Loucy (cell line): ENCODE results near the gene CRTC1.
"Not testable (repeated sequence)": the region's sequence is repeated elsewhere in the genome, so short reads cannot be mapped to it uniquely, and the experiment has no call there.

Experiments
- H2AFZ ChIP-seq: fragments of 200-600 bp; sonication (generic); 2 replicates; pipeline ENCODE4 v1.6.0; 2016; ENCODE audit warnings: antibody characterized with exemption, mild to moderate bottlenecking, low read length, moderate library complexity
- H3F3A ChIP-seq: fragments of 200-600 bp; 2 replicates; pipeline ENCODE4 v1.6.0; 2016; ENCODE audit warnings: antibody characterized with exemption, low read depth, mild to moderate bottlenecking
- H3K27me3 ChIP-seq: fragments of 200-600 bp; sonication (generic); 2 replicates; pipeline ENCODE4 v1.6.1; 2014; ENCODE audit warnings: low read length, mild to moderate bottlenecking; ENCODE audit not compliant: insufficient read depth, poor library complexity, severe bottlenecking
- H3K36me3 ChIP-seq: fragments of 200-600 bp; sonication (generic); 2 replicates; pipeline ENCODE4 v1.6.1; 2016; ENCODE audit warnings: low read length; ENCODE audit not compliant: insufficient read depth
- H3K4me1 ChIP-seq: fragments of 200-600 bp; sonication (generic); 2 replicates; pipeline ENCODE4 v1.5.1; 2014; ENCODE audit warnings: low read length, mild to moderate bottlenecking; ENCODE audit not compliant: insufficient read depth, poor library complexity, severe bottlenecking
- H3K4me2 ChIP-seq: fragments of 200-600 bp; sonication (generic); 2 replicates; pipeline ENCODE4 v1.6.0; 2014; ENCODE audit warnings: antibody characterized with exemption, low read length, low read depth, mild to moderate bottlenecking; ENCODE audit not compliant: poor library complexity, severe bottlenecking
- H3K4me3 ChIP-seq: fragments of 200-600 bp; sonication (generic); 2 replicates; pipeline ENCODE4 v1.5.1; 2014; ENCODE audit warnings: low read length, mild to moderate bottlenecking, mixed read lengths; ENCODE audit not compliant: poor library complexity, severe bottlenecking
- H3K79me2 ChIP-seq: fragments of 200-600 bp; sonication (generic); 2 replicates; pipeline ENCODE4 v1.6.1; 2014; ENCODE audit warnings: low read length; ENCODE audit not compliant: insufficient read depth
- H3K9ac ChIP-seq: fragments of 200-600 bp; sonication (generic); 2 replicates; pipeline ENCODE4 v1.6.0; 2014; ENCODE audit warnings: mild to moderate bottlenecking, low read depth, low read length, moderate library complexity; ENCODE audit not compliant: poor library complexity, severe bottlenecking
- H3K9me2 ChIP-seq: fragments of 200-600 bp; sonication (generic); replicated peaks from 2 replicates; pipeline ENCODE4 v1.6.1; 2016; ENCODE audit warnings: low read depth, low read length, mixed read lengths
- H3K9me3 ChIP-seq: fragments of 200-600 bp; sonication (generic); 2 replicates; pipeline ENCODE4 v1.6.1; 2014; ENCODE audit warnings: mild to moderate bottlenecking, antibody characterized with exemption, low read length, low read depth; ENCODE audit not compliant: insufficient read depth
- H4K20me1 ChIP-seq: fragments of 200-600 bp; sonication (generic); 2 replicates; pipeline ENCODE4 v1.6.0; 2014; ENCODE audit warnings: antibody characterized with exemption, low read length, mild to moderate bottlenecking; ENCODE audit not compliant: insufficient read depth, poor library complexity, severe bottlenecking
- CTCF ChIP-seq: fragments of 200-600 bp; sonication (generic); conservative IDR thresholded peaks from 2 replicates; pipeline ENCODE4 v1.5.1; 2014; ENCODE audit warnings: mild to moderate bottlenecking, antibody characterized with exemption, low read length
- EZH2phosphoT487 ChIP-seq: fragments of 200-600 bp; IDR thresholded peaks from 2 replicates; pipeline ENCODE4 v1.6.1; 2018; ENCODE audit warnings: antibody characterized with exemption, mild to moderate bottlenecking, moderate library complexity, borderline replicate concordance

CRTC1 gene

DNA sequence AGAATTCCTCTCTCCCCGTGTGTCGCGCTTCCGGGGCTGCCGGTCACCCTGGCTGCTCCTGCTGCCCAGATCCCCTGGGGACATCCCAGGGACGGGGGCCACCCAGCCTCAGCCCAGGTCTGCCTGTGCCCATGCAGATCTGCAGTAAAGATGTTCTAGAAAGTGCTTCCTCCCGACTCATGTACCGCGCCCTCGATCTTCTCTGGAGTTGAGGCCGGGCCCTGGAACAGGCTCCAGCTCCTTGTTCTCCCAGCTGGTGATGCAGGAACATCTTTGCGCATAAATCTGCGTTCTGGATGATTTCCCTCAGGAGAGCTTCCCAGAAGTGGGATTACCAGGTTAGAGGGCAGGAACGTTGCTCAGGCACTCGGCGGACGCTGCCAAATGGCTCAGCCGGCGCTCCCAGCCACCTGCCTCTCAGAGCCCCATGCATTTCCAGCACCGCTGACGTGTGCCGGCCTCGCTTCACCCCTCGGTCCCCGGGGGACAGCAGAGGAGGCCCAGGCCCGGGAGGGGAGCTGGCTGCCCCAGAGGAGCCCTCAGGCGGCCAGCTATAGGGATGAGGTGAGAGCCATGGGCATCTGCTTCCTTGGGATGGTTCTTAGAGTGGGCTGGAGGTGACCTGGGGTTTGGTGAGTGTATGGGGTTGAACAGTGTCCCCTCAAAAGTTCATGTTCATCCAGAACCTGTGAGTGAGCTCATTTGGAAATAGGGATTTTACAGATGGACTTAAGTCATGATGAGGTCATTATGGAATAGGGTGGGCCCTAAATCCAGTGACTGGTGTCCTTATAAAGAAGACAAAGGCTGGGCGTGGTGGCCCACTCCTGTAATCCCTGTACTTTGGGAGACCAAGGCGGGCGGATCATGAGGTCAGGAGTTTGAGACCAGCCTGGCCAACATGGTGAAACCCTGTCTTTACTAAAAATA is 42.6 kb downstream of the CRTC1 start:
- Histone ChIP-seq H3K4me2 (no peak overlapping the region), H3K4me3 (no peak overlapping the region), H3F3A (no peaks in the 10 kb centered on the region), H3K27me3 (no peaks in the 10 kb centered on the region), H3K9me2 (no peaks in the 10 kb centered on the region), H3K9ac (no peak overlapping the region), H3K79me2 (0 out of 2 replicates have a peak, but pooled peaks cover 11% of the 10 kb centered on the region), H3K9me3 (no peaks in the 10 kb centered on the region), H3K36me3 (no peaks in the 10 kb centered on the region), H3K4me1 (no peaks in the 10 kb centered on the region), H2AFZ (no peak overlapping the region), H4K20me1 (no peaks in the 10 kb centered on the region)
- no peak for TF ChIP-seq EZH2phosphoT487
- no peak for TF ChIP-seq CTCF

DNA sequence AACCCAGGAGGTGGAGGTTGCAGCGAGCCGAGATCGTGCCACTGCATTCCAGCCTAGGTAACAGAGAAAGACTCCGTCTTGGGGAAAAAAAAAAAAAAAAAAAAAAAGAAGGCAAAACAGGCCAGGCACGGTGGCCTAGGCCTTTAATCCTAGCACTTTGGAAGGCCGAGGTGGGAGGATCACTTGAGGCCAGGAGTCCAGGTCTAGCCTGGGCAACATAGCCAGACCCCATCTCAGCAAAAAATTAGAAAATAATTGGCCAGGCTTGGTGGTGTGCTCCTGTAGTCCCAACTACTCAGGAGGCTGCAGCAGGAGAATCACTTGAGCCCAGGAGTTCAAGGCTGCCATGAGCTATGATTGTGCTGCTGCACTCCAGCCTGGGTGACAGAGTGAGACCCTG is 43.4 kb downstream of the CRTC1 start:
- no peaks in the 10 kb centered on the region for H3K27me3 ChIP-seq
- H3K36me3 ChIP-seq, result no peaks in the 10 kb centered on the region
- H3K4me2 ChIP-seq, result no peak overlapping the region
- no peaks in the 10 kb centered on the region for H3K9me3 ChIP-seq
- H3K4me1 ChIP-seq, result no peaks in the 10 kb centered on the region
- TF ChIP-seq CTCF, result no peak
- TF ChIP-seq EZH2phosphoT487, result no peak
- no peaks in the 10 kb centered on the region for H3F3A ChIP-seq
- no peak overlapping the region for H2AFZ ChIP-seq
- no peaks in the 10 kb centered on the region for H4K20me1 ChIP-seq
- H3K79me2 ChIP-seq, result 0 out of 2 replicates have a peak, but pooled peaks cover 8% of the 10 kb centered on the region
- H3K9ac ChIP-seq, result no peak overlapping the region
- H3K9me2 ChIP-seq, result no peaks in the 10 kb centered on the region
- no peak overlapping the region for H3K4me3 ChIP-seq

DNA sequence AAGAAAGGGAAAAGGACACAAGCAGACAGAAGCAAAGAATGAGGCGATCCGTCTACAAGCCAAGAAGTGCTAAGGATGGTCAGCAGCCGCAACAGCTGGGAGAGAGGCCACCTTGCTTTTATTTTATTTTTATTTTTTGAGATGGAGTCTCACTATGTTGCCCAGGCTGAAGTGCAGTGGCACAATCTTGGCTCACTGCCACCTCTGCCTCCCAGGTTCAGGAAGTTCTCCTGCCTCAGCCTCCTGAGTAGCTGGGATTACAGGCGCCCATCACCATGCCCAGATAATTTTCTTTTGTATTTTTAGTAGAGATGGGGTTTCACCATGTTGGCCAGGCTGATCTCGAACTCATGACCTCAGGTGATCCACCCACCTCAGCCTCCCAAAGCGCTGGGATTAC is 44.1 kb downstream of the CRTC1 start:
- H3K9me3 ChIP-seq, result not testable (repeated sequence)

More for the DNA sequence above, 44.1 kb downstream of the CRTC1 start:
- H3K36me3 ChIP-seq, H3F3A ChIP-seq, H3K9ac ChIP-seq, H3K79me2 ChIP-seq, H3K4me2 ChIP-seq, H3K9me2 ChIP-seq, H3K4me1 ChIP-seq, H3K27me3 ChIP-seq, H4K20me1 ChIP-seq, H3K4me3 ChIP-seq, H2AFZ ChIP-seq: not testable (repeated sequence)
